GM21825 (cell line): ENCODE data around the gene GPC4.
"Not testable (repeated sequence)": the region's sequence is repeated elsewhere in the genome, so short reads cannot be mapped to it uniquely, and the experiment has no call there.

Source experiments
- ATAC-seq: cut with Tn5 transposase; IDR thresholded peaks from one replicate; pipeline ENCODE4 v1.9.1; 2021; ENCODE audit warnings: mild to moderate bottlenecking, moderate library complexity; ENCODE audit not compliant: unreplicated experiment

GPC4 gene

DNA sequence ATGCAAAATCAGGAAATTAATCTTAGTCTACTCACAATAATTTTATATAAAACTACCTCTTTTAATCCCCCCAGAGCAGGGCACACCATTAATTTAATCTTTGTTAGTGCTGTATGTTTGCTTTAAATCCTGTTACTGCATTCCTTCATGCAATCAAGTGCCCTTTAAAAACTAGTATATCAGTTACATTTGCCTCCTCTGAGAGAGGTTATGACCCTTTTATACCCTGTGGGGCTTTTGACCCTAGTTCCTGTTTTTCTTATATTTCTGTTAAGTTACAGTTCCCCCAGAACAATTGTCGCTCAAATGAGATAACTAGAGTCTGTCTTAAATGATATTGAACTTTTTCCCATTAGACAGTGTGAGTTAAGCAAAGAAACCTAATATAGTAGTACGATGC, 46.2 kb downstream of the GPC4 start:
- no peak for ATAC-seq

DNA sequence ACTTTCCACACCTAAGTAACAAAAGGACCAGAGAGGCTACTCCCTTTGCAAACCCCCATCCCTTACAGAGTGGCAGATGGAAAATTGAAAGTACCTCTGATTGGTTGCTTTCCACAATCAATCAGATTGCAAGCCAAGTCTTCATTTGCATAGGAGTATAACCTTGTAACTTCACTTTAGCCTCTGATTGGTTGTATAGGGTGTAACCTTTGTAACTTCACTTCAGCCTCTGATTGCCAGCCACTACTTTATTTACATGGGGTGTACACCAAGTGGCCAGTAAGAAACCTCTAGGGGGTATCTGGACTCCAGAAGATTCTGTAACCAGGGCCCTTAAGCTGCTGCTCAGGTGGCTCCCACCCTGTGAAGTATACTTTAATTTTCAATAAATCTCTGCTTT, 48.6 kb downstream of the GPC4 start:
- ATAC-seq = no peak

DNA sequence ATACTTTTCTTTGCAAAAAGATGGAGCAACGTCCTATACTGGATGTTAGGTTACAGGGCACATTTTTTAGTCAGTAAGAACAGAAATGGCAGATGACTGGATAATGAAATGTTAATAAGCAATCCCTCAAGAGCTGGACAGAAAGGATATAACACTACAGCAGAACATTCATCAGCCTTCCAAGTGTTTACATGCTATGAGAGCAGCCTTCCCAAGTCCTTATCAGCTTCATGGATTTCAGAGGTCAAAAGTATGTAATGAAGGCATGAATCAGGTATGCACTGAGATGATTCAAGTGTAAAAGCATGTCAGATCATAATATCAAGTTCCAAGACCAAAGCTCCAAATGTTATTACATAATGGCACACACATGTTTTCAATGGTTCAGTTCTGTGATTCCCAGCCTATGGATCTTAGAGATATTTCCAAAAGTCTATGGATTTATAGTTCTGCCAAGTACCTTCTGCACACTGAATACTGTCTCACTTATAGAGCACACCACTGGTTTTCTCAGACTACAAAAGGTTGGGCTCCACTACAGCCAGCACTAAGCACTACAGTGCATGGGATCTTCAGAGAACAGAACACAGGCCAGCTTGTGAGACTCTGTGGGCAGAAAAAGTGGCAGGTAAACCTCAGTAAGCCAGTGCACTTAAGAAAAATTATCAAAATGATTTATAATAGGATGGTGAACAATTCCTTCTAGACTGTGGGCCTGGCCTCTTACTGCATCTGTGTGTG, 49.2 kb downstream of the GPC4 start:
- no peak for ATAC-seq

DNA sequence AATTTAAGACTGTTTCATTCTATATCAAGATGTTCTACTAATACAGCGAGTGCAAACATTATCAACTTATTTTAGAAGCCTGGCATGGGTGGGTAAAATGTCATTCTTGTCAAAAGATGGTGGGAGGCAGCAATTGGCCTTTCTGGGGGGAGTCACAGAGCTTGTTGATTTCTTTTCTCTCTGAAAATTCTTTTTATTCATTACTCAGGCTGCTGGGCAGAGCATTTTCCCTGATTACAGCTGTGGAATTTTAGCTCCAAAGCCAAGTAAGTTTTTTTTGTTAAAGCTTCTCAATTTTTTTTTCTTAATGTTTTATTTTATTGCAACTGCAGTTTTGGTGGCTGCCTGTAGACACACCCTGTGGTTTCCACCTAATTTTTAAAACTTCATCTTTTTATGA, 50.4 kb downstream of the GPC4 start:
- no peak for ATAC-seq

DNA sequence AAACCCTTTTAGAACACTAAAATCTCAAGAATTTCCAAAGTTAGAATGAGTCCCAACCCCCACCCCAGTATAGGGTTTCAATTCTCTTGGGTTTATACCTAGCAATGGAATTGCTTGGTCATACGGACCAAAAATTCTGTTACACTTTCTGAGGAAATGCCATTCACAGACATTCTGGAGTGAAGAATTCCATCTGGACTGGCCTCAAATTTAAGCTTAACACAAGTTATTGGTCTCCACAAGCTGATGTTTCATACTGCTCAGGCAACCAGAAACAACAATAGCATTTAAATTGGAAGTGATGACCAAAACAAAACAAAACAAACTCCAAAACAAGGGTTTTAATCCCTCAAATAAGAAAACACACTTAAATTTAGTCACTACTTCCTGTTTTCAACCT, 51.1 kb downstream of the GPC4 start:
- ATAC-seq = no peak

DNA sequence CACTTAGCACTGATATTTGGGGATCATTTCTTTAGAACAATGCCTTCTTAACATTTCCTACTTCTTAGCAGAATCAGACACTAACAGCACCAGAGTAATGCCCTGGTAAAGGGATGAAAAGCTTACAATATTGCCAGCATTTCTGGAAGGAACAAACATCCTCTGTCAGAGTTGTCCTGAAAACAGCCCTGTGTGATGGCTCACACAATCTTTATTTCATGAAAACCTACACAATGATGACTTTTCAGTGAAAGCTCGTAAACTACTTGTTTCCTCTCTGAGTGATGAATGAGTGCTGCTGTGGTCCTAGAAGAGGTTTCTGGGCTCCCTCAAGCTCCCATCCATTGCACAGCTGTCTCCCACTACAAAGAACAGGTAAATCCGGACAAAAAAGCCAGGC, 52.8 kb downstream of the GPC4 start:
- ATAC-seq = no peak

DNA sequence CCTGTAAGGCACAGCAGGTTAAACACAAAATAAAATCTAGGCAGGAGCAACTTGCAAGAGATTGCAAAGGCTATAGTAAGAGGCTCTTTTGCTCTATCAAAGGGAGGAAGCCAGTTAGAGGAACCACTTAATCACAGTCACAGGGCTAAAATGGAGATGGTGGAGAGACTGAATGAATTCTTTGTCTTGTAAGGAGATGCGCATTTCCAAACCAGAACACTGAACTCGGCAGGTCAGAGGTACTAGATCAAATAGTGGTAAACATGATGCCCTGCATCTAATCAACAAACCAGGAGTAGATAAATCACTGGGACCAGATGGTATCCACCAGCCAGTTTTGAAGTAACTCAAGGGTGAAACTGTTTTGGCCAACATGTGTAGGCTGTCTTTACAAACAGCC, 55.8 kb downstream of the GPC4 start:
- ATAC-seq = no peak

DNA sequence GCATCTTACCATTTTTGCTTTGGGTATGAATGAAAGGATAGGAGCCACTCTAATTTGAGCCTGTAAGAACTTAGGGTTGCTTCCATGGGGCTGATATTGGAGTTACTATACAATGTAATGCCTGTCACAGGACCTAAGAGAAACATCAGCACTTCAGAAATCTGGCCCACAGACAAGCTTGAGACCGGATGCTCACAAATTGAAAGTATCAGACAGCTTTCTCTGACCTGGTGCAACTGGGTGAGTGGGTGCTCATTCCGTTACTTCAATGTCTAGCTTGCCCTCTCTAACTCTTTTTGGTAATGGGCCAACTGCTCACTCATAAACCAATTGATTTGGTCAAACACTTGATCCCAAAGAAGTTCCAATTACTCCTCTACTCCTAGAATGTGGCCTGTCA, 62.1 kb downstream of the GPC4 start:
- no peak for ATAC-seq

DNA sequence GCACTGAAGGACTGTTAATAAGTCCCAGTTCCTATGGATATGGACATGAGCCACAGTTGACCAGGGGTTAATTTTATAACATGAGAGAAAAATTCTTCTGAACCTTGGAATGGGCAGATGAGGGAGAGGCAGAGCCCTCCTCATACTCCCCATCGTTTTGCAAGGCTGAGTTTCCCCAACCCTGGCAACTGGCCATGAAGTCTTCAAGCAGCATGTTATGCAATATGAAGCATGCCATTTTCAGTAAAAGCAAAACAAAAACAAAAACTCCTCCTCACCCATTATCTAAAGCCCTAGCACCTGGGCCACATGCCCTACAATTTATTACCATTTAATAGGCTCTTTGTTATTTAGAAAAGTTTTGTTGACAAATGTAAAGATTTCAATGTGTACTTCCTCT, 64.5 kb downstream of the GPC4 start:
- ATAC-seq = no peak

DNA sequence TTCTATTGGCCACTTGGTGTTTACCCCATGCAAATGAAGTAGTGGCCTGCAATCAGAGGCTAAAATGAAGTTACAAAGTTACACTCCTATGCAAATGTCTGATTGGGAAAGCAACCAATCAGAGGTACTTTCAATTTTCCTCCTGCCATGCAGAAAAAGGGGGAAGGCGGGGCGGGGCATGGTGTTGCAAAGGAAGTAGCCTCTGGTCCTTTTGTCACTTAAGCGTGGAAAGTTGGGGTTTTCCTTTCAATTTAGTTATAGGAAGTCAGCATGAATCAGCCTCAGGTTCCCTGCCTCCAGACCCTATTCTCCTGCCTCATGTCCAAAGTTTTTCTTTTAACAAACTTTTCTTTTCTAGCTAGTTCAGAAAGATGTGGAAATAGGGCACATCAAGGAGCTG, 69.3 kb downstream of the GPC4 start:
- ATAC-seq = no peak

DNA sequence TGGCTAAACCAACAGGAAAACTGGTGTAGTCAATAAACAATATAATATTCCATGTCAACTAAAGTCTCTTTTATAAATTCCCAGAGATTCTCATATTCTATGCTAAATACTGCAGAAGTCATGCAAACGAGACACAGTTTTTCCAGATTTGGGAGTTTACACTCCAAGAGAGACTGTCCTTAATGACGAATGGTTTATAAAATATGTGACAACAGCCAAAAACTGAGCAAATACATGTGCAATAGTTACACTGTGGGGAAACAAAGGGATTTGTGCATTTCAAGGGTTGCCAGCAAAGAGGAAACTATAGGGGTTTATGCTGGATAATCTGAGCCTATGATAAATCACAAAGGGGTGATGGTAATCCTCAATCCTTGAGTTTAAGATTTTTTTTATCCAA, 75.7 kb downstream of the GPC4 start:
- no peak for ATAC-seq

DNA sequence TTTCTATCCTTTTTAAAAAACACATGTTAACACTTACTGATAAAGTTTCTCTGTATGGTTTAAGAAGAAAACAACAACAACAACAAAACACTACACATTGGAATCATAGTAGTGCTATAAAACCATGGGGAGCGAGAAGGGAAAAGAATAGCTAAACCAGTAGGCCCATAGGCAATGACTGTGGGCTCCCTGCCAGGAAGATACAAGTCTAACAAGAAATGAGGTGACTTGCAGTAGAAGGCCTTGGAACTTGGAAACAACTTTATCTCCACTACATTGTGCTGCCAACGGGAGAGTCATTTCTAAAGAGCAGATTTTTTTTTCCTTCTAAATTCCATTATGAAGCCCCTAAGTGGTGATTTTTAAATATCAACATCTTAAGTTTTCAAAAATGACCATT, 78.0 kb downstream of the GPC4 start:
- ATAC-seq = no peak

DNA sequence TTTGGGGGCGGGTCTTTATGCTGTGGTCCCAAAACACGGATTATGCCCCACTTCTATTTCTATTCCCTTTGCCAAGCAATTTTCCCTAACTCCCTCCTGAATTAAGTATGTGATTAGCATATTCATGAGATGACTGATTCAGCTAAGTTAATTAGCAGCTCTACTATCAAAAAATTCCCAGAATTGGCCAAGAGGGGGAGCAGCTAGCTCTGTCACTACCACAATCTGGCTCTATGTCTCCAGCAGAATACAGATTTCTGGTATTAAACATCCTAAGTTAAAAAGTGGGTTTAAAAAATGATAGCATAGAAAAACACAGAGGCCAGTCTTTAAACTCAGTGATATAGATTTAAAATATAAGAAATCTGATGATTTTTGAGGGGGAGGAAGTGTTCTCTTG, 80.3 kb downstream of the GPC4 start:
- no peak for ATAC-seq

DNA sequence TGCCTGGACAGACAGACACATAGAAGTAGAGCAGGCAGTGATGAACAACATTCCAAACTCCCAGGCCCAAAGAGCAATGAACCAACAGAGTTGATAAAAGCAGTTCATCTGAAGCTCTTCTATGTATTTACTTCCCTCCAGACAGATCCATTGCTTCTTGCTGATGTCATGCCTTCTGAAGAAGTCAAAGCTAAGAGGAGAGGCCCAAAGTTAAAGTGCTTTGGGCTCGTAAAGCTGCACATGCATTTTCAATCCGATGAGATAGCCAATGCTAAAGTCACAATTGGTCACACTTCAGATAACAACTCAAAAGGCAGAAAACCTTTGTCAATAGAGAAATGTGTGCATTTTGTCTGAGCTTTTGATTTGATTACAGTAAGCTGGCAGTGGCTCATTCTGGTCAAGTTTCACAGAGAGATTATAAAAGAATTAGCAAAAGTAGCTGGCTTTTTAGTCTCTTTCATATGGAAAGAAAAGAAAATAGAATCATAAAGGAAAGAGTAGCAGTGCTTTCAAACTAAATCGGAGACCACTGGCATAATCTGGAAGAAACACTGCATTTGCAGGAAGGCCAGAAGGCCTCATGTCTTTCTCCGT, 82.0 kb downstream of the GPC4 start:
- ATAC-seq = no peak

DNA sequence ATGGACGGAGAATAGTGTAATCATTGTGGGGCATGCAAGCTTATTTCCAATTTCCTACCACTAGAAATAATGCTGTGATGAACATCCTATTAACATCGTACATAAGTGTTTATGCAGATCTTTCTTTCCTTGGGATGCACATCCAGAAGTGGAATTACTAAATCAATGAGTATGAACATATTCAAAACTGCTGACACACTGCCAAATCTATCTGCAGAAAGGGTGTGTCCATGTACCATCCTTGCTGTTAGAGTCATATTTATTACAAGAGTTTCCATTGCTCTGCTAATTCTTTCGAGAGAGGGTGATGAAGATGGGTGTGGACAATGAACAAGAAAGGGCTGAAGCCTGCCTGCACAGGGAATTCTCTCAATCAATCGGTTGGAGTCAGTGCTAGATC, 82.6 kb downstream of the GPC4 start:
- no peak for ATAC-seq

DNA sequence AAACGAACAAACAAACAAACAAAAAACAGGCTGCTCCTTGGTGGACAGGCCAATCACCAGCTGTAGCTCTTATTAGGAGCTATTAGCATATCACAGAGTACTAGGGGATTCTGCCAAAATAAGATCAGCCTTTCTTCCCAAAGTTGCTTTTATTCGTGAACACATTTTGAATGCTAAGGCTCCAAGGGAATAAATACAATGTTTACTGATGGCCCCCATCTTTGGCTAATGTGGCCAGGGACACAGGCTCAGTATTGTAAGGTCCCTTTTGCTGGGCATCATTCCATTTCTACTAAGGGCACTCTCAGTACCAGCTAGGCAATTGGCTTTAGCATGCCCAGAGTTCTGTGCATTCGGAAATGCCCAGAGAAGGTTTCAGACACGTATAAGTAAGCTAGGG, 84.3 kb downstream of the GPC4 start:
- ATAC-seq = no peak

DNA sequence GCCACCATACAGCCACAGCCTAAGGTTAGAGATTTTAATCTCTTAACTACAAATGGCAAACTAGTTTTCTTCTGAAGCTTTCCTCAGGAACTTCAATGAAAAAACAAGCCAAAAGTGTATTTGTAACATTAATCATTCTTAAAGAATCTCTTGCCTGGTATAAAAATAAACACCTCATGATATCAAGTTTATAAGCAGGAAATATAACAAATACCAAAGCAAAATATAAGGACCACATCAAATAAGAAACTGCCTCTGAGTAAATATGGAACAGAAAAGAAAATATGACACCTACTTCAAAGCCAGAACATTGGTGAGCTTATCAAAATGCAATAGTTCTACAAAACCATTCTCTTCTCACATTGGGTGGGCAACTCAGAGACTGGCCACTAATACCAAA, 89.9 kb downstream of the GPC4 start:
- no peak for ATAC-seq

DNA sequence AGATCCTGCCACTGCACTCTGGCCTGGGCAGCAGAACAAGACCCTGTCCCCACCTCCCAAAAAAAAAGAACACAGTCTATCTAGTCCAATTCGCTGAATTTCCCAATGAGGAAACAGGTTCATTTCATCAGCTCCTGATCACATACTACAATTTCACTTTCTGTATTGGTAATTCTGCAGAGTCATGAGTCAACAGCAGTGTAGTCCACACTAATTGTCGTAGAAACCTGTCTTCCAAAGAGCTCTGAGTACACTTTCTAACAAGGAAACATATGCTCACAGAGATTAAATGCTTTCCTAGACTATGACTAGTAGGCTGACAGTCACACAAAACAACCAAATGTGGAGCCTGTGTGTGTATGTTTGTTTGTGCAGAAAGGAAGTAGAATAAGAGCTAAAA, 91.9 kb downstream of the GPC4 start:
- ATAC-seq = no peak

DNA sequence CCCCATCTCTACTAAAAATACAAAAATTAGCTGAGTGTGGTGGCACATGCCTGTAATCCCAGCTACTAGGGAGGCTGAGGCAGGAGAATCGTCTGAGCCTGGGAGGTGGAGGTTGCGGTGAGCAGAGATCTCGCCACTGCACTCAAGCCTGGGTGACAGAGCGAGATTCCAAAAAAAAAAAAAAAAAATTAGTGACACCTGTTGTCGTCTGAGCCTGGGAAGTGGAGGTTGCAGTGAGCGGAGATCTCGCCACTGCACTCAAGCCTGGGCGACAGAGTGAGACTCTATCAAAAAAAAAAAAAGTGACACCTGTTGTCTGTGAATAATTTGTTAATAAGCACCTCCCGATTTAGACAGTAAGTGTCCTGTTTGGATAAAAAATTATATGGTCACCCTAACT, 93.0 kb downstream of the GPC4 start:
- ATAC-seq = not testable (repeated sequence)

DNA sequence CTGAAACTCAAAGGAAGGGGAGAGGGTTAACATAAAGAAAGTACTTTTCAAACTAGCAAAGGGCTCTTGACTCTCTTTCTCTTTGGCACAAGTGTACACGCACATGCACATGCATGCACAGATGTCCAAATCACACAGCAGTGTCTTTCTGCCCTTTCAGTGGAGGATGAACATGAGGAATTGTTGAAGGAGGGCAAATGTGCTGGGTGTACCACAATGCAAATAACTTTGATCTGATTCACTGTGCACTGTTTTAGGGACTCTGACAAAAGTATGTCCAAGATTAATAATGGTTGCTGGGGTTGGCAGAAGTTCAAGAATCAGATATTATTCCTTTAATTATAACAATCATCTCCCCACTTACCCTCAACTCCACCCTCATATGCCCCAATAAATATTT, 93.8 kb downstream of the GPC4 start:
- ATAC-seq = no peak

DNA sequence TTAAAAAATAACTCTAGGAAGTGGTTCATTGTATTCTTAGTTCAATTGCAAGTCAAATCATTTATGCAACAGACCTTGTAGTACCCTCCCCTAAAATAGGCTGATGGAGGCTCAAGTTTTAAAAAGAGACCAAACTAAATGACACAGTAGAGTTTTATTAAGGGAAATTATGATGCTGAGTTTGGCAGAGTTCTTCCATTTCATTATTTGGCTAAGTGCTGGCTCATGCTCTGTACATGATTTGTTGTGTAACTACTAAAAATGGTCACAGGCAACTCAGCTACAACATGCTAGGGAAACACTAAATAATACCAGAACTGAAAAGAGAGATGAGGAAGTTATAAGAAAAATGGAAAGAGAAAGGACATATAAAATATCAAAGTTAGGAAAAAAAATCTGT, 101.0 kb downstream of the GPC4 start:
- no peak for ATAC-seq

DNA sequence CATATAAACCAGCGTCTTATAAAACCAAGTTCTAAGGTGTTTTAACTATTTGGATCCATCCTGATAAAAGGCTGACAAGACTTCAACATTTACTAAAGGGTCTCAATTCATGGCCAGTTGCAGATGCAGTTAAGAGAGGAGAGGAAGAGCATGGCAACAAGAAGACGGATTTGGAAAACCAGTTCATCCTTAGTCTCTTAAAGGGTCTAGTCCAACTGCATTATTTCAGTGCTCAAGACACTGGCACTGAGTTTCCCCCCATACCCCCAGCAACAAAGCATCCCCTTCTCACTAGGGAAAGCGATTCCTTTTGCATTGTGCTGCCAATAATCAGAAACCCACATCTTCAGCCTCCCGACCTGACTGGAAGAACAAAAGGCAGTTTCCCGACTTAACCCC, 106.8 kb downstream of the GPC4 start:
- ATAC-seq = no peak
